HL-60 (cell line): ENCODE data around the gene USP3.

Source experiments
- CTCF ChIP-seq: IDR thresholded peaks from one replicate; pipeline ENCODE4 v1.5.1; 2011; ENCODE audit warnings: low read length, control low read depth, inconsistent platforms; ENCODE audit not compliant: insufficient read depth
- POLR2AphosphoS5 ChIP-seq: IDR thresholded peaks from 2 replicates; pipeline ENCODE4 v1.6.1; 2012; ENCODE audit warnings: low read depth

GRCh38 chr15:63495343-63495742, 9.1 kb upstream of the USP3 start:
- no peak for TF ChIP-seq CTCF
- TF ChIP-seq POLR2AphosphoS5: no peak
